Thyroid gland (tissue), 4 donors: ENCODE measurements around the gene KRTAP10-3.

ENCODE experiments used
- POLR2A ChIP-seq, 2 donors: fragments of 450-650 bp; IDR thresholded peaks; one replicate each; pipeline ENCODE4 v1.6.1; 2017; ENCODE audit warnings: antibody characterized with exemption in 2 of 2, mild to moderate bottlenecking in 2 of 2, moderate library complexity in 1 of 2
- TF ChIP-seq, protein P1 (sequence below), 6 experiments: fragments of 200-600 bp in 3 of 6; fragments of 450-650 bp in 3 of 6; sonication (generic) in 3 of 6; IDR thresholded peaks; one replicate each; pipeline ENCODE4 v1.5.1; 2016 to 2019; ENCODE audit warnings: antibody characterized with exemption in 6 of 6, mild to moderate bottlenecking in 2 of 6, inconsistent platforms in 1 of 6, moderate library complexity in 1 of 6

DNA sequence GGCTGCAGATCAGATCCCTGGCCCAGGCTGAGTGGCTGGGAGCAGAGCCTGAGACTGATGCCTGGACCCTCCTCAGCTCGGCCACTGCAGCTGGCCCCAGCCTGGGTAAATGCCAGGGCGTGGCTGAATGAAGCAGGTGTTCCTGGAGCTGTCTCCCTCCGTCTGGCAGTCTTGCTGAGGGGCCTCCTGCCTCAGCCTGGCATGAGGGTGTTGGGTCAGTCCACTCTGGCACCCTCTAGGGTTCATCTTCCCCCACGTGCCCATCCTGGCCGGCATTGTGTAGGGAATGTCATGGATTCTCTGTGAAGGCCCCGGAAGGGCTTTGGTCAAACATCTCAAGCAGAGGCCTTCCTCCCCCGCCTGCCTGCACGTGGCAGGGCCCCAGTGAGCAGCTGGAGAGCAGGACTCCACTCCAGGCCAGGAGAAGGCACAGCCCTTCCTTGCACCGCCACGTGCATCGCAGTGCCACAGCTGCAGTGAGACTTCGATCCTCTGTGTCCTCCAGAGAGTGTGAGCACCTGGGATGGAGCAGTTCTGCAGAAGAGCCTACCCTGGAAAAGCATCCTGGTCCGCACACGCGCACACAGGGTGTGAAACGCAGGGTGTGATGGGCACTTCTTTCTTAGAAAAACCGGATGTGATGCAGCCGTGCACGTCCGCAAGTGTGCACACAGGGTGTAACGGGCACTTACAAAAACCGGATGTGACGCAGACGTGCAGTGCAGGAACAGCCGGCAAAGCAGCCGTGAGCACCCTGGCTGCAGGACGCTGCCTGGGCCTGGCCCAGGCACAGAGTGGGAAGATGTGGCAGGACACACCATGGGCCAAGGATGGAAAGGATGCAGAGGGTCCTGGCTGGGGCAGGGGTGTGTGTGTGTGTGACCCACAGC, 10.3 kb upstream of the KRTAP10-3 start:
- TF ChIP-seq, protein P1, sequence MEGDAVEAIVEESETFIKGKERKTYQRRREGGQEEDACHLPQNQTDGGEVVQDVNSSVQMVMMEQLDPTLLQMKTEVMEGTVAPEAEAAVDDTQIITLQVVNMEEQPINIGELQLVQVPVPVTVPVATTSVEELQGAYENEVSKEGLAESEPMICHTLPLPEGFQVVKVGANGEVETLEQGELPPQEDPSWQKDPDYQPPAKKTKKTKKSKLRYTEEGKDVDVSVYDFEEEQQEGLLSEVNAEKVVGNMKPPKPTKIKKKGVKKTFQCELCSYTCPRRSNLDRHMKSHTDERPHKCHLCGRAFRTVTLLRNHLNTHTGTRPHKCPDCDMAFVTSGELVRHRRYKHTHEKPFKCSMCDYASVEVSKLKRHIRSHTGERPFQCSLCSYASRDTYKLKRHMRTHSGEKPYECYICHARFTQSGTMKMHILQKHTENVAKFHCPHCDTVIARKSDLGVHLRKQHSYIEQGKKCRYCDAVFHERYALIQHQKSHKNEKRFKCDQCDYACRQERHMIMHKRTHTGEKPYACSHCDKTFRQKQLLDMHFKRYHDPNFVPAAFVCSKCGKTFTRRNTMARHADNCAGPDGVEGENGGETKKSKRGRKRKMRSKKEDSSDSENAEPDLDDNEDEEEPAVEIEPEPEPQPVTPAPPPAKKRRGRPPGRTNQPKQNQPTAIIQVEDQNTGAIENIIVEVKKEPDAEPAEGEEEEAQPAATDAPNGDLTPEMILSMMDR (IDR thresholded peaks at IDR 0.05) = no peak
- TF ChIP-seq POLR2A (IDR thresholded peaks at IDR 0.05) = no peak
